HG03039 (cell line): ENCODE results near the gene OMD.

ENCODE experiments used
- ATAC-seq: cut with Tn5 transposase; IDR thresholded peaks from one replicate; pipeline ENCODE4 v1.9.1; 2021; ENCODE audit warnings: mild to moderate bottlenecking, moderate library complexity; ENCODE audit not compliant: unreplicated experiment

The OMD gene

DNA sequence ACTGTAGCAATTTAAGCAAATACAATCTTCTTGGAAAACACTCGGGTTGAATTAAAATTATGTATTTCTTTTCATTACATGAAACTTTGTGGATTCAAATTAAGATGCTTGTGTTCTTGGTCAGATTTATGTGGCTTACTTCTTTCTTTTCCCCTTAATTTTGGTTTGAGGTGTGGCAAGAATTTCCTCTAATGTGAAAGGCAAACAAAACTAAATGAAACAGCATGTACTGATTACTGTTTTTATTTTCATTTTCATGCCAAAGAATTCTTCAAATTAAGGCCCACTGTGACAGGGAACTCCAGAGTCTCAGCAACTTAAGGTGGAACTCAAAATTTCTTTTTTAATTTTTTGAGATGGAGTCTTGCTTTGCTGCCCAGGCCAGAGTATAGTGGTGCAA lies at the start of gene OMD:
Gene OMD, minus strand, starts transcription at position 132 of the 400 bp plus-strand sequence. CDS start 6,913 bp downstream, outside the sequence.
- no peak for ATAC-seq

DNA sequence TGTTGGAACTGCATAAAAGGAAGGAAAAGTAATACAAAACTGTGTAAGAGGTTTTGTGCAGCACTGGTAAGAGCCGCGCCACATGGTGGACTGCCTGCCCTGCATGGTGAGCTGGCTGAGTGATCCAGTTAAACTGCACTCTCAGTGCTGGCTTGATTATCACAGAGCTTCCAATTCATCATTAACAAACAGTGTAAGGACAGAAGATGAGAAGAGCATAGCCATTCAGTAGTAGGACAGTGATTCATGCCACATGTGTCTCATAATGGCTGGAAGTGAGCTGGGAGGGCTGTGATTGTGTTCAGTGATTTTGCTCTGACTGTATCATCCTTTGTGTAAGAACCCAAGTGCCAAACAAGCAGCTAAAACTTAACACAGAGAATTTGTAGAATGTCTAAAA lies 43.9 kb upstream of the OMD start:
- no peak for ATAC-seq

DNA sequence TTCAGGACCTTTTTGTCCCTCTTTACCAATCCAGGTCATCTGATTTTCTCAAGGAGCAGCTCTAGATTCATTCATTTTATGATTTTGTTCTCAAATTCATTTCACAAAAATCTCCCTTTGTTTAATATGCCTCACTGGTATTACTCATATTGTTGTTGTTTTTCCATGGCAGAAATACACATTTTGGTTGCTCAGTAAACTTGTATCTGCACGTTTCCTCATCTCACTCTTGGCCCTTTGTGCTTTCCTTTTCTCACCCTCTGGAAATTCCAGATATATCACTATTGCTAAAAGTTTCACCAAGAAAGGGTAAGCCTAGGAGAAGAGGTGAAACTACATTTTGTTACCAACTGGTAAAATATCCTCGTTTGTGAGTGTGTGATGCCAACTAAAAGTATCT lies 43.2 kb upstream of the OMD start:
- ATAC-seq = no peak

GRCh38 chr9:92467041-92467440 lies 42.8 kb upstream of the OMD start:
- ATAC-seq = no peak

- no peak for ATAC-seq
Measured at GRCh38 chr9:92463984-92464383, 39.7 kb upstream of the OMD start.

- ATAC-seq = no peak
Measured at GRCh38 chr9:92463387-92463786, 39.1 kb upstream of the OMD start.

GRCh38 chr9:92457576-92457975 lies 33.3 kb upstream of the OMD start:
- no peak for ATAC-seq

DNA sequence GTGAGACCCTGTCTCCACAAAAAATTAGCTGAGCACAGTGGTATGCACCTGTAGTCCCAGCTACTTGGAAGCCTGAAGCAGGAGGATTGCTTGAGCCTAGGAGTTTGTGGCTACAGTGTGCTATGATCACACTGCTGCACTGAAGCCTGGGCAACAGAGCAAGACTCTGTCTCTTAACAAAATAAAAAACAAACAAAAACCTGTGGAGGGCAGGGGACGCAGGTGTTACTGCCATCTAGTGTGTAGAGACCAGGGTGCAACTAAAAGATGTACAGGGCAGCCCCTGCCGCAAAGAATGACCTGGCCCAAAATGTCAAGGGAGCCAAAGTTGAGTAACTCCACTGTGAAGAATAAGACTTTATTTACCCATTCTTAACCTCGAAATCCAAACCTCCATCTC lies 30.9 kb upstream of the OMD start:
- no peak for ATAC-seq

- no peak for ATAC-seq
Measured at GRCh38 chr9:92446536-92446935, 22.3 kb upstream of the OMD start.

- ATAC-seq = no peak
Measured at GRCh38 chr9:92444841-92445240, 20.6 kb upstream of the OMD start.

GRCh38 chr9:92440751-92441046 lies 16.4 kb upstream of the OMD start:
- ATAC-seq = no peak

DNA sequence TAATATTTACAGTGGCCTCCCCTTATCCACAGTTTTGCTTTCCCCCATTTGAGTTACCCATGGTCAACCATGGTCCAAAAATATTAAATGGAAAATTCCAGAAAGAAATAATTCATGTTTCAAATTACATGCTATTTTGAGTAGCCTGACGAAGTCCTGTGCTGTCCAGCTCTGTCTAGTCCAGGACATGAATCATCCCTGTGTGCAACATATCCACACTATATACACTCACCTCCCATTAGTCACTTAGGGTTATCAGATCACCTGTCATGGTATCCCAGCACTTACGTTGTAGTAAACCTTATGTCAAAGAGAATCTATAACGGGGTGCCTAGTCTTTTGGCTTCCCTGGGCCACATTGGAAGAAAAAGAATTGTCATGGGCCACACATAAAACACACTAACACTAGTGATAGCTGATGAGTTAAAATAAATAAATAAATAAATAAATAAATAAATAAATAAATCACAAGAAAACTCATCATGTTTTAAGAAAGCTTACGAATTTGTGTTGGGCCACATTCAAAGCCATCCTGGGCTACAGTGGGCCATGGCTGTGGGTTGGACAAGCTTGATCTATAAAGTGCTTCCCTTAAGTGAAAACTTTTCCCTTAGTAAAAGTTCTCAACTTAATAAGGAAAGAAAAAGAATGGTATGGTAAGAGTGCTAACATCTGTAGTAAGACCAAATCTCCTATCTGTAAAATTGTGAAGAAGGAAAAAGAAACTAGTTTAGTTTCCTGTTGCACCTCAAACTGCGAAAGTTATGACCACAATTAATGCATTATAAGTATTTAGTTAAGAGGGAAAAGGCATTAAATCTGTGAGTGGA lies 15.9 kb upstream of the OMD start:
- no peak for ATAC-seq

- ATAC-seq = no peak
Measured at GRCh38 chr9:92438900-92439526, 14.7 kb upstream of the OMD start.

- no peak for ATAC-seq
Measured at GRCh38 chr9:92435263-92435662, 11.0 kb upstream of the OMD start.

GRCh38 chr9:92432972-92433548 lies 8.8 kb upstream of the OMD start:
- no peak for ATAC-seq

DNA sequence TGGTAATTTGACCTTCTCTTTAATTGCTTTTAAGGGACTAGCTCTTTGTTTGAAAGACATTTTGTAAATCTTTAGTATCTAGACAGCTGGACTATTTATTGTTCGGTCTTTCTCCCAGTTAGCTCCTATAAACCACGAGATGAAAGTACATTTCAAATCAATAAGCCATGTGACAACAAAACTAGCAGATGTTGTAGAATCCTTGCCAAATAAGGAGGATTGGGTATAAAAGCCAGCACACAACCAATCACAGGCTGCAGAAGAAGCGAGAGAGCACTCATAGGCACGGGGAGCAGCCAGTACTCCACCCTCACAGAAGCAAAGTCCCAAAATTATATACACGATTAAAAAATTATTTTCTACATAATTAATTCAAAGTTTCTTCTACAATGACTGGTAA lies 8.1 kb upstream of the OMD start:
- ATAC-seq = no peak

GRCh38 chr9:92429836-92430235 lies 5.6 kb upstream of the OMD start:
- ATAC-seq = no peak

GRCh38 chr9:92426501-92427145 lies 2.4 kb upstream of the OMD start:
- ATAC-seq = no peak

GRCh38 chr9:92425474-92425873 lies 1.2 kb upstream of the OMD start:
- ATAC-seq = no peak

DNA sequence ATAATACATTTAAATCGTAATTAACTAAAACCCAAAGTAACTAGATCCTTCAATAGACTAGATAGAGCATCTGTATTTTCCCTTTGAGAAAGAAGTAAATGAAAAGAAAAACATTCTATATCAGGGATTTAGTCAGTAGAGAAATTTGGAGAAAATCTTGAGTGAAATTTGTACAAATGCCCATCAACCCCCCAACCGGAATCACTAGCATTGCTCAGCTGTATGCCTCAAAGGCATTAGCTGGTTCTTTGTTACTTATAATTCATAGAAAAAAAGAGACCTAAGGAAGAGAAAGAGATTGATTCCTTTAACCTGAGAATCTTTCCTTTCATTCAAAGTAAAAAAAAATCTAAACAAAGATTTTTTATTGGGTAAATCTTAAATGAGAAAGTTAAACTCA lies 659 bp downstream of the OMD start:
- no peak for ATAC-seq

DNA sequence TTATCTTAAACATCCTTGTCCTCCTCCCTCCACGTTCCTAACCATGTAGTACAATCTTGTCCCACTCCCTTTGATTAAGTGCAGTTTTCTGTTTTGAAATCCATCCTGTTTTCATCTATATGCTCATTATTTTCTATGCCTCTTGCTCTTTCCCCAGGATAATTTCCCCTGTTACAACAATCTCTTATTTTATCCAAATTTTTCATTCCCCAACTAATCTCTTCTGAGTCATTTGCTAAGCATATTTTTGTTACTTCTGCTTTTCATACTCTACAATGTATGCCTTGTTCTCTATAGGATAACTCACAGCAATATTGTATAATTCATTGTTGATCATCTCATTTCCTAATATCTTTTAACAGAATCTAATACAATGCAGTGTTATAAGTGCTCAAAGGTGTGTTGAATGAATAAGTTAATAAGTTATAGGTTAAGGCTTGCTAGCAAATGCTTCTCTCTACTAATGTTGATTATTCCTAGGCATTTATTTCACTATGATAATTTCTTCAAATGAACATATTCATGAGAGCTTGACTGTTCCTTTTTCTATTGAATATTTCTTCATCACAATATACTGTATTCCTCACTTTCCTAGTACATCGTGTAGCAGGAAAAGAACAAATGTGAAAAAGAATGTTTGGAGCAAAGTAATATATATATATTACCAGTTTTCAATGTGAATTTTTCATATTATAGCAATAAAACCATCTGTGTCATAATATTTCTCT lies 1.5 kb downstream of the OMD start:
- no peak for ATAC-seq
